Right renal pelvis (tissue), 4 donors: ENCODE results near the gene MRPL24. TPM values are rescaled to one million over a fixed set of nuclear protein-coding genes. Genes with fewer than 3 reads are reported as not detected.

ENCODE experiments used
- DNase-seq, 4 donors: peaks; one replicate each; pipeline ENCODE4 v3.0.0-alpha.2; 2013; ENCODE audit warnings: low read depth in 4 of 4, low spot score in 3 of 4, missing footprints in 1 of 4
- polyA plus RNA-seq, 4 donors: library from polyadenylated mRNA; unstranded; fragments of 120-200 nt; gene quantifications; one replicate each; pipeline ENCODE4 v1.2.1, GENCODE V29; 2013; ENCODE audit not compliant: insufficient read length in 4 of 4

MRPL24 gene
- polyA plus RNA-seq, 4 donors = 68.4 to 75.1 (median 72.3) TPM

DNA sequence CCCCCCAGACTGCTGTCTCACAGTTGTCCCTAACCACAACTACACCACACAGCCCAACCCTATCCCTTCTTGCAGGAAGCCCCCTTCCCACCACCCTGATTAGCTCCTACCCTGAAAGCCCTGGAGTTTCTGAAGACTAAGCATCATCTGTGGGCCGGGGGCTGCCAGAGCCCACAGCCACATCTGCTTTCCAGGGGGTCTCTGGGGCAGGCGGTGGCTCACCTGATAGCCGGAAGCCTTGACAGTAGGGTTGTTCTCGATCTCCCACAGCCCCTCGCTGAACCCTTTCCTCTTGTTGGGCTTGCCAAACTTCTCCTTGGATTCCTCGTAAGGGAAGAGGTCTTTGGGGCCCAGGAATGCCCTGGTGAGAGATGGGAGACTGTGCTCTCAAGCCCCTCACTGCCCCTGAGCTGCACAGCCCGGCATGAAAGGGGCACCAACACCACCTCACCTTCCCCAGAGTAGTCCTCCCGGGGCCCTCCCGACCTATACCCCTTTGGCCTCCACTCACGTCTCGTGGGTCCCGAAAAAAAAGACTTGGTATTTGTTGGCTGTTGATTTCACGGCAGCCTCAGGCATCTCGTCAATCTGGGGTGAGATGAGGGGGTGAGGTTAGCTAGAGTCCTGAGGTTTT, 4.0 kb upstream of the MRPL24 start:
- no peak for DNase-seq

- no peak for DNase-seq
Observed at GRCh38 chr1:156744344-156744743, 3.5 kb upstream of the MRPL24 start.

DNA sequence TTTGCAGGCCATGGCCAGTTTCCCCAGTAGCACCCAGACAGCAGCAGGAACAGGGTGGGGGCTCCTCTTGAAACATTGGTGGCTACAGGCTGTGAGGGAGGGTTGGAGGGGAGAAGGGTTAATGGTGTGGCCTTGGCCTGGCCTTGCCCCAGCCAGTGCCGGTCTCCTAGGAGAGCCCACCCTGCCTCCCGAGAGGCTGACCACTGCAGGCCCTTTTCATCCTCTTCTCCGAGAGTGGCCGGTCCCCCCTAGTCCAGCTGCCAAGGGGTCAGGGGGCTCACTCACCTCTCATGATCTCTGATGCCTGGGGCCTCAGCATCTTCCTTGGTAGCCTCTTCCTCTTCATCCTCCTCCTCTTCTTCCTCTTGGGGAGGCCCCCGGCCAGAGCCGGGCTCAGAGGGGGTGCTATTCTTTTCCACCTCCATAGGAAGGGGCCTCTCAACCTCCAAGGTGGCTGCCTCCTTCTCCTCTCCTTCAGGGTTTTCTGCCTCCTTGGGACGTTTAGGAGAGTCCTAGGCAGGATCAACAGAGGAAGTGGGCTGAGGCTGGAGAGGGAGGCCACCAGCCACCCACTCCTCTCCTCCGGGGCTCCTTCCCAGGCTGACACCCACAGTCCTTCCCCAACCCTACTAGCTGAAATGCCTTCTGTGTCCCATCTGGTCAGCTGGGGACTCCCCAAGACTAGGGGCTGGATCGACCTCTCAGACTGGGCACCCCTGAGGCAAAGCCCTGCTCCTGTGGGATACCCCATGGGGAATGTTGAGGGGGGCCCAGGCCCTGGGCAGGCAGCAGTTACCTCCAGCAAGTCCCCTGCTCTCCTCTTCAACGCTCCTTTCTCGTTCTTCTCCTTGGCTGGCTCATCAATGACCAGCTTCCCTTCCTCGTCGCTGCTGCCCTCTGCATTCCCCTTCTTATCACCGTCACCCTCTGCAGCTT, 2.7 kb upstream of the MRPL24 start:
- DNase-seq = no peak

- DNase-seq = no peak
Observed at GRCh38 chr1:156742801-156743200, 1.9 kb upstream of the MRPL24 start.

- no peak for DNase-seq
Observed at GRCh38 chr1:156742017-156742416, 1.1 kb upstream of the MRPL24 start.

DNA sequence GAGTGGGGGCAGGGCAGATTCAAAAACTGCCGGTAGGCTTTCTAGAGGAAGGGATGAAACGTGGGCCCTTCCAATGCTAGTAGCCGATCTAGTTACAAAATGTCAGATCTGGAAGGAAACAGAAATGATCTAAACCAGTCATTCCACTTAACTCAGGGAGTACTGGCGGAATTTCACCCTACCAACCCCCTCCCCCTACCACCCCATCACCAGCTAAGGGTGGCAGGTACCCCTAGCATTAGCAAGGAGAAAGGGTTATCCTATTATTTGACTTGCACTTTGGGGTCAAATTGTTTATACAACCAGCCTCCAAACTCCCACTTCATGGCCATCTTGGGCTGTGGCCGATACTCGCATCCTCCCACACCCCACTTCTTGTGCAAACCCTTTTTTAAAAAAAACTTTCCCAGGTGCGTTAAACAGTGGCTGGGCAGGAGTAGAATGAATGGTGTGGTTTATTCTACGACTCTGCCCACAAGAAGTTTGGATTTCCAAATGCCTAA, 644 bp upstream of the MRPL24 start:
- DNase-seq = no peak

GRCh38 chr1:156740237-156740740, 599 bp downstream of the MRPL24 start:
- DNase-seq = no peak

DNA sequence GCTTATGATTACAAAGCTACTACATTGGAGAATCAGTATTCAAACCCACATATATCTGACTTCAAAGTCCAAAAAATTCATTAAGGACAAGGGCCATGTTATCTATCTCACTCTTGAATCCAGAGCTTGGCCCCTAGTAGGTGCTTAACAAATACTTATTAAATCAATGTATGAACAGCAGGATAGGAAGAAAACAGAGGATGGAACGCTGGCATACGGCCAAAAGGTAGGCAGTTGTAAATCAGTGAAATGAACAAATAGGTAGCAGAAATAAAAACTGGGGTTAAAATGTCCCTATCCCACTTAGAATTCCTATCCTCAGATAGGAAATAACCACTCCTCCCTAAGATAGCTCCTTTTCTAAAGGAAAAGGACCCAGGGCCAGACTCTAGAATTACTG, 2.0 kb downstream of the MRPL24 start:
- DNase-seq = no peak

DNA sequence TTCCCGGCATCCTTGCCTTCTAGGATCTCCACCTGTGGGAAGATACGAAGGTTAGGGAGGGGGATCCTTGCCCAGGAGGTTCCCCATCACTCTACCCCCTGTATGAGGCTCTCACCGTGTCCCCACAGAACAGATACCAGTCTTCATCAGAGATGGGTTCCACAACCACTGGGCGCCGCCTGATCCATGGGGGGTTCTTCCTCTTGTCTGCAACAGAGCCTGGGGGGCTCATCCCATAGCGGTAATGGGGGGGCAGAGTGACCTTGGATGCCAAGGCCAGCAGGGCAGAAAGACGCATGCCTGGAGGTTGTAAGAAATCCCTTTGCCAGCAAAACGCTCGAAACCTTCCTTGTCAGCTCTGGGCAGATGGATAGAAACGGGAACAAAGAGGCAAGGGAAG, 2.5 kb downstream of the MRPL24 start:
- no peak for DNase-seq

DNA sequence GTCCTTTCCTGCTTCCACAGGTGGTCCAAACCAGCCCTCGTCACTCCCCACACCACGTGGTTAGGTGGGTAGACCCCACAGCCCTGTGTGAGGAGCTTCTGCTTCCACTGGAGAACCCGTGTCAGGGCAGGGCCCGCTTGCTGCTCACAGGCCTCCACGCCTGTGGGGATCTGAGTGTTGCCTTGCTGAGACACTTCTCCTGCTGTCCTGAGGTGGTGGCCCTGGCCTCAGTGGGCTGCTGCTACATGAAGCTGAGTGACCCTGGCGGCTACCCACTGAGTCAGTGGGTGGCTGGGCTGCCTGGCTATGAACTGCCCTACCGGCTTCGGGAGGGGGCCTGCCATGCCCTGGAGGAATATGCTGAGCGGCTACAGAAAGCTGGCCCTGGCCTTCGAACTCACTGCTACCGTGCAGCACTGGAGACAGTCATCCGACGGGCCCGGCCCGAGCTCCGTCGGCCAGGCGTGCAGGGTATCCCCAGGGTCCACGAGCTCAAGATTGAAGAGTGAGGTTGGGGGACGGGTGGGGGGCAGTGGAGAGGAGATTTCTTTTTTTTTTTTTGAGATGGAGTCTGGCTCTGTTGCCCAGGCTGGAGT, 6.8 kb downstream of the MRPL24 start:
- no peak for DNase-seq

DNA sequence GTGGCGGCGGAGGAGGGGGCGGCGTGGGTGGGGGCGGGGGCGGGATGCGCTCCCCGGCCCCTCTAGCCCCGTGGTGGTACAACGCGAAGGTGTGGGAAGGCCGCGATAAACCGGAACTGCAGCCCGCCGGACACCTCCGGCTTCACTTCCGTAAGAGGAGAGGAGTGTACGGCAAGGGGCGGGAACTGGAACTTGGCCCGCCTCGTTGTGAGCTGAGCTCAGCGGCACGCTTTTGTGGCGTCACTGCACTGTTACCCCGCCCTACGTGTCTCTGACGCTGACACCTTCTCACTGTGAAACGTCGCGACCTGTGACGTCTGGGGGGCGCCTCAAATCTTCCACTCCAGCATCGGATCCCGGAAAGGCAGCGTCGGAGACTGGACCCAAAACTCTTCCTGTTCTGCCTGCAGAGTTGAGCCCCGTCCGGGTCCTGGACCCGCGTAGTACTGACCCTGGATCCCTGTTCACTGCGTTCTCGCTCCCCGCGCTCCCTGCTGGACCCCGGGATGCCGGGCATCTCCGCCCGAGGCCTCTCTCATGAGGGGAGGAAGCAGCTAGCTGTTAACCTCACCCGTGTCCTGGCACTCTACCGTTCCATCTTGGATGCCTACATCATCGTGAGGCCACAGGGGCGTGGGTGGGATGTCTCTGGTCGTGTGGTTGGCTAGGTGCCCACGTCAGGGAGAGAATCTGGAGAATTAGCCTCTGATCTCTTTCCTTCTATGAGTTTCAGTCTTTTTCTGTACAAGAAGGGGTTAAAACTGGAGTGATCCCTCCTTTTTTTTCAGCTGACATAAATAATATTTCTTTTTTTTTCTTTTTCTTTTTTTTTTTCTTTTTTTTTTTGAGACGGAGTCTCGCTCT, 12.1 kb downstream of the MRPL24 start, which contains the start of gene ISG20L2:
Gene ISG20L2 (minus strand): TSS at position 168 of the 864 bp plus-strand sequence. CDS start 1,114 bp downstream, outside the sequence.
- DNase-seq = peak; percentile 89 to 94 (median 92)

- DNase-seq = no peak
Observed at GRCh38 chr1:156727926-156728598, 12.8 kb downstream of the MRPL24 start, which contains the start of gene METTL25B. METTL25B (plus strand) TSS chr1:156728469; CDS start chr1:156729105, 636 bp downstream.

DNA sequence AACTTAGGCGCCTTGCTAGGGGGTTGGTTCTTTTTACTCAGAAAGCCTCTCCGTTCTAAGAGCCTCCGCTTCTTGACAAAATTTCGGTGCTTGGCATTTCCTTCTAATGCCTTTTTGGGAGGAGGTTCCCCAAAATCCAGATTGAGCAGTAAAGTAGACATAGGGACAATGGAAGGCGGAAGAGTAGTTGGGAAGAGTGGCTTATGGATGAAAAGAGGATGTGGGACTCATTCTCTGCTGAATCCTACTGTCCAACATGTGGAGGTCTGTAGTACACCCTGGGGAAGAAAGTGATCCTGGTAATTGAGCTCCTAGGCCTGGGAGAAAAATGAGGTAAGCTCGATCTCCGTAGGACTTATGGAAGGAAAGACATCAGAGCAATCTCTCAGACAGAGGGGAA, 13.4 kb downstream of the MRPL24 start:
- no peak for DNase-seq

- no peak for DNase-seq
Observed at GRCh38 chr1:156726549-156727226, 14.2 kb downstream of the MRPL24 start.

- DNase-seq = peak; percentile 76 to 88 (median 83)
Observed at GRCh38 chr1:156725683-156726280, 15.1 kb downstream of the MRPL24 start.

DNA sequence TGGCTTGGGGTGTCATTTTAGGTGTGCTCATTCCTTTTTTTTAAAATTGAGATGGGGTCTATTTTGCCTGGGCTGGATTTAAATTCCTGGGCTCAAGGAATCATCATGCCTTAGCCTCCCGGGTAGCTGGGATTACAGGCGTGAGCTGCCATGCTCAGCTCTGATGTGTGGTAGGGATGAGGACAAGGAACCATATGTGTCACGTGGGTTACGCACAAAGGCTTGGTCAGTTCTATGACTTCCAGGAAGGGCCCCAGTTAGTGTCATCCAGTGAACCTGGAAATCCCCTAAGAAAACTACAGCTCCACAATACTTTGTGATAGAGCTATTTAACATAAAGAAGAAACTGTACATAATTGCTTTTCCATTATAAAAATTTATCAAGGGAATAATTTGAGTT, 19.4 kb downstream of the MRPL24 start:
- DNase-seq = no peak

- no peak for DNase-seq
Observed at GRCh38 chr1:156721131-156721530, 19.8 kb downstream of the MRPL24 start.

- no peak for DNase-seq
Observed at GRCh38 chr1:156717351-156717750, 23.5 kb downstream of the MRPL24 start.
